ENCODE data around the gene MAP3K2. TPM values are rescaled to one million over a fixed set of nuclear protein-coding genes. Genes with fewer than 3 reads are reported as not detected.

MAP3K2 gene
- total RNA-seq, 1 donor from 2014 or later: 34.5 TPM

- no peak for TF ChIP-seq CTCF (IDR thresholded peaks at IDR 0.05; ENCODE audit: unreplicated experiment)
- no peak overlapping the region for H3K27ac Mint-ChIP-seq
- no peak for DNase-seq (ENCODE audit: low spot score, unreplicated experiment)
- H3K4me3 Mint-ChIP-seq (ENCODE audit: low read depth): no peak overlapping the region
- peaks cover 2% of the 10 kb centered on the region for H3K36me3 Mint-ChIP-seq (ENCODE audit: insufficient read depth)
- no peaks in the 10 kb centered on the region for H3K27me3 Mint-ChIP-seq
- H3K9me3 Mint-ChIP-seq (ENCODE audit: low read depth): peaks cover 4% of the 10 kb centered on the region
- peaks cover 21% of the 10 kb centered on the region for H3K4me1 Mint-ChIP-seq (ENCODE audit: low read depth)
These were observed 4.9 kb downstream of the MAP3K2 start for GRCh38 chr2:127382831-127383230.

- H3K27ac Mint-ChIP-seq: no peak overlapping the region
- TF ChIP-seq CTCF (IDR thresholded peaks at IDR 0.05; ENCODE audit: unreplicated experiment): no peak
- no peak overlapping the region for H3K4me3 Mint-ChIP-seq (ENCODE audit: low read depth)
- peaks cover 19% of the 10 kb centered on the region for H3K4me1 Mint-ChIP-seq (ENCODE audit: low read depth)
- peaks cover 9% of the 10 kb centered on the region for H3K9me3 Mint-ChIP-seq (ENCODE audit: low read depth)
- DNase-seq (ENCODE audit: low spot score, unreplicated experiment): no peak
- H3K36me3 Mint-ChIP-seq (ENCODE audit: insufficient read depth): peaks cover 5% of the 10 kb centered on the region
- H3K27me3 Mint-ChIP-seq: no peaks in the 10 kb centered on the region
These were observed 6.0 kb downstream of the MAP3K2 start for GRCh38 chr2:127381762-127382161.

GRCh38 chr2:127379712-127380355, 7.9 kb downstream of the MAP3K2 start:
- H3K9me3 Mint-ChIP-seq (ENCODE audit: low read depth): peaks cover 17% of the 10 kb centered on the region
- H3K27ac Mint-ChIP-seq: no peak overlapping the region
- no peaks in the 10 kb centered on the region for H3K27me3 Mint-ChIP-seq
- H3K4me3 Mint-ChIP-seq (ENCODE audit: low read depth): no peak overlapping the region
- TF ChIP-seq CTCF (IDR thresholded peaks at IDR 0.05; ENCODE audit: unreplicated experiment): no peak
- peaks cover 3% of the 10 kb centered on the region for H3K4me1 Mint-ChIP-seq (ENCODE audit: low read depth)
- H3K36me3 Mint-ChIP-seq (ENCODE audit: insufficient read depth): peaks cover 13% of the 10 kb centered on the region
- no peak for DNase-seq (ENCODE audit: low spot score, unreplicated experiment)

- Mint-ChIP-seq H3K4me1 (ENCODE audit: low read depth) (peaks cover 5% of the 10 kb centered on the region), H3K4me3 (ENCODE audit: low read depth) (no peak overlapping the region), H3K27me3 (no peaks in the 10 kb centered on the region), H3K9me3 (ENCODE audit: low read depth) (peaks cover 27% of the 10 kb centered on the region), H3K36me3 (ENCODE audit: insufficient read depth) (peaks cover 22% of the 10 kb centered on the region), H3K27ac (no peak overlapping the region)
- TF ChIP-seq CTCF (IDR thresholded peaks at IDR 0.05; ENCODE audit: unreplicated experiment): no peak
- DNase-seq (ENCODE audit: low spot score, unreplicated experiment): no peak
These were observed 9.1 kb downstream of the MAP3K2 start for GRCh38 chr2:127378720-127379119.

GRCh38 chr2:127377262-127377661, 10.5 kb downstream of the MAP3K2 start:
- Mint-ChIP-seq H3K27me3 (no peaks in the 10 kb centered on the region), H3K9me3 (ENCODE audit: low read depth) (peaks cover 37% of the 10 kb centered on the region), H3K27ac (no peak overlapping the region), H3K36me3 (ENCODE audit: insufficient read depth) (peaks cover 32% of the 10 kb centered on the region), H3K4me3 (ENCODE audit: low read depth) (no peak overlapping the region), H3K4me1 (ENCODE audit: low read depth) (peaks cover 5% of the 10 kb centered on the region)
- no peak for TF ChIP-seq CTCF (IDR thresholded peaks at IDR 0.05; ENCODE audit: unreplicated experiment)
- DNase-seq (ENCODE audit: low spot score, unreplicated experiment): no peak
